ENCODE data around the gene DPYD.

- TF ChIP-seq EZH2 (optimal IDR thresholded peaks at IDR 0.05; ENCODE audit: low read depth, low read length) (no peak), CTCF (IDR thresholded peaks at IDR 0.05; ENCODE audit: low read length) (no peak)
Measured at GRCh38 chr1:97174039-97174704, 746.7 kb downstream of the DPYD start.
